ENCODE data around the gene MAFG. TPM values are rescaled to one million over a fixed set of nuclear protein-coding genes. Genes with fewer than 3 reads are reported as not detected.

The MAFG gene
- total and polyA plus RNA-seq, 9 of the 15 experiments (the other 6 are each of a cell fraction or from before 2014, with no cell fraction given) = 1.1 to 58.1 (median 24.9) TPM

DNA sequence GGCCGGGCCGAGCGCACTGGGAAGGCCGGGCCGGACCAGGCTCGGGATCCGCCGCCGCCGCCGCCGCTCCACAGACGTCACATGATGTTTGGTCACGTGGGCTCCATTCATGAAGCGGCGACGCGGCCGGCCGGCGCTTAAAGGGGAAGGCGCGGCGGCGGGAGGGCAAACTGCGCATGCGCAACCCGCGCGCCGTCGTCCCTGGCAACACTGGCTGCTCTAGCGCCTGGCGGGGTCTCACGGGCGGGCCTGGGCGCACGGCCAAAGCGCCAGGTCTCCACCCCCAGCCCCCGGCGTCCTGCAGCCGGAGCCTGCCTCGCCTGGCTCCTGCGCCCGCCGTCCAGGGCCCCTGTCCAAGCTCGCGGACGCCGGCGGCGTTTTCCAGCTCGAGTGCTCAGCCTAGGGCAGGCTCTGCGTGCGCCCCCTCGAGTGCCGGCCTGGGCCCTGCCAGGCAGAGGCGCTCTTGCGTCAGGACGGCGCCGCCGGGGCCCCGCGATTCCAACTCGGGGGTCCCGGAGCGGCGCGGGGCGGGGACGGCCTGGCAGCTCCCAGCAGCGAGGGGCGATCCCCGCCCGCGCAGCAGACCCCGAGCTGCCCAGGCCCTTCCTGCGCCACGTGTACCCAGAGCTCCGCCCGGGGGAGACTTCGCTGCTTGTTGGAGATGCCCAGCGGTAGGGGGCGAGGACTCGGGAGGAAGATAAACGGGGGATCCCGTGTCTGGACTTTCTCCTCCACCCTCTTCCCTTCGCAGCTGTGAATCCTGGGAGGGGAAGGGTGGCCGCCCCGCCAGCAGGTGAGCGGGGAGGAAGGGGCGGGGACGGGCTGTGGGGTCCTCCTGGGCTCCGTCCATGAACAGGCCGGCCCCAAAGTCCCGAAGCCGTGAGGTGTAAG, at the start of gene MAFG (continued):
- TF ChIP-seq, protein P1, sequence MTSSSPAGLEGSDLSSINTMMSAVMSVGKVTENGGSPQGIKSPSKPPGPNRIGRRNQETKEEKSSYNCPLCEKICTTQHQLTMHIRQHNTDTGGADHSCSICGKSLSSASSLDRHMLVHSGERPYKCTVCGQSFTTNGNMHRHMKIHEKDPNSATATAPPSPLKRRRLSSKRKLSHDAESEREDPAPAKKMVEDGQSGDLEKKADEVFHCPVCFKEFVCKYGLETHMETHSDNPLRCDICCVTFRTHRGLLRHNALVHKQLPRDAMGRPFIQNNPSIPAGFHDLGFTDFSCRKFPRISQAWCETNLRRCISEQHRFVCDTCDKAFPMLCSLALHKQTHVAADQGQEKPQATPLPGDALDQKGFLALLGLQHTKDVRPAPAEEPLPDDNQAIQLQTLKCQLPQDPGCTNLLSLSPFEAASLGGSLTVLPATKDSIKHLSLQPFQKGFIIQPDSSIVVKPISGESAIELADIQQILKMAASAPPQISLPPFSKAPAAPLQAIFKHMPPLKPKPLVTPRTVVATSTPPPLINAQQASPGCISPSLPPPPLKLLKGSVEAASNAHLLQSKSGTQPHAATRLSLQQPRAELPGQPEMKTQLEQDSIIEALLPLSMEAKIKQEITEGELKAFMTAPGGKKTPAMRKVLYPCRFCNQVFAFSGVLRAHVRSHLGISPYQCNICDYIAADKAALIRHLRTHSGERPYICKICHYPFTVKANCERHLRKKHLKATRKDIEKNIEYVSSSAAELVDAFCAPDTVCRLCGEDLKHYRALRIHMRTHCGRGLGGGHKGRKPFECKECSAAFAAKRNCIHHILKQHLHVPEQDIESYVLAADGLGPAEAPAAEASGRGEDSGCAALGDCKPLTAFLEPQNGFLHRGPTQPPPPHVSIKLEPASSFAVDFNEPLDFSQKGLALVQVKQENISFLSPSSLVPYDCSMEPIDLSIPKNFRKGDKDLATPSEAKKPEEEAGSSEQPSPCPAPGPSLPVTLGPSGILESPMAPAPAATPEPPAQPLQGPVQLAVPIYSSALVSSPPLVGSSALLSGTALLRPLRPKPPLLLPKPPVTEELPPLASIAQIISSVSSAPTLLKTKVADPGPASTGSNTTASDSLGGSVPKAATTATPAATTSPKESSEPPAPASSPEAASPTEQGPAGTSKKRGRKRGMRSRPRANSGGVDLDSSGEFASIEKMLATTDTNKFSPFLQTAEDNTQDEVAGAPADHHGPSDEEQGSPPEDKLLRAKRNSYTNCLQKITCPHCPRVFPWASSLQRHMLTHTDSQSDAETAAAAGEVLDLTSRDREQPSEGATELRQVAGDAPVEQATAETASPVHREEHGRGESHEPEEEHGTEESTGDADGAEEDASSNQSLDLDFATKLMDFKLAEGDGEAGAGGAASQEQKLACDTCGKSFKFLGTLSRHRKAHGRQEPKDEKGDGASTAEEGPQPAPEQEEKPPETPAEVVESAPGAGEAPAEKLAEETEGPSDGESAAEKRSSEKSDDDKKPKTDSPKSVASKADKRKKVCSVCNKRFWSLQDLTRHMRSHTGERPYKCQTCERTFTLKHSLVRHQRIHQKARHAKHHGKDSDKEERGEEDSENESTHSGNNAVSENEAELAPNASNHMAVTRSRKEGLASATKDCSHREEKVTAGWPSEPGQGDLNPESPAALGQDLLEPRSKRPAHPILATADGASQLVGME (CRISPR knock-in tag; IDR thresholded peaks at IDR 0.05) = no peak
- TF ChIP-seq, protein P2, sequence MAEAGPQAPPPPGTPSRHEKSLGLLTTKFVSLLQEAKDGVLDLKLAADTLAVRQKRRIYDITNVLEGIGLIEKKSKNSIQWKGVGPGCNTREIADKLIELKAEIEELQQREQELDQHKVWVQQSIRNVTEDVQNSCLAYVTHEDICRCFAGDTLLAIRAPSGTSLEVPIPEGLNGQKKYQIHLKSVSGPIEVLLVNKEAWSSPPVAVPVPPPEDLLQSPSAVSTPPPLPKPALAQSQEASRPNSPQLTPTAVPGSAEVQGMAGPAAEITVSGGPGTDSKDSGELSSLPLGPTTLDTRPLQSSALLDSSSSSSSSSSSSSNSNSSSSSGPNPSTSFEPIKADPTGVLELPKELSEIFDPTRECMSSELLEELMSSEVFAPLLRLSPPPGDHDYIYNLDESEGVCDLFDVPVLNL (CRISPR knock-in tag; IDR thresholded peaks at IDR 0.05; ENCODE audit: low read depth) = no peak; the same call in 1 of the 2 replicates
- TF ChIP-seq, protein P3, sequence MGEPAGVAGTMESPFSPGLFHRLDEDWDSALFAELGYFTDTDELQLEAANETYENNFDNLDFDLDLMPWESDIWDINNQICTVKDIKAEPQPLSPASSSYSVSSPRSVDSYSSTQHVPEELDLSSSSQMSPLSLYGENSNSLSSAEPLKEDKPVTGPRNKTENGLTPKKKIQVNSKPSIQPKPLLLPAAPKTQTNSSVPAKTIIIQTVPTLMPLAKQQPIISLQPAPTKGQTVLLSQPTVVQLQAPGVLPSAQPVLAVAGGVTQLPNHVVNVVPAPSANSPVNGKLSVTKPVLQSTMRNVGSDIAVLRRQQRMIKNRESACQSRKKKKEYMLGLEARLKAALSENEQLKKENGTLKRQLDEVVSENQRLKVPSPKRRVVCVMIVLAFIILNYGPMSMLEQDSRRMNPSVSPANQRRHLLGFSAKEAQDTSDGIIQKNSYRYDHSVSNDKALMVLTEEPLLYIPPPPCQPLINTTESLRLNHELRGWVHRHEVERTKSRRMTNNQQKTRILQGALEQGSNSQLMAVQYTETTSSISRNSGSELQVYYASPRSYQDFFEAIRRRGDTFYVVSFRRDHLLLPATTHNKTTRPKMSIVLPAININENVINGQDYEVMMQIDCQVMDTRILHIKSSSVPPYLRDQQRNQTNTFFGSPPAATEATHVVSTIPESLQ (CRISPR knock-in tag; IDR thresholded peaks at IDR 0.05) = 0 out of 2 replicates have a peak, but pooled peaks have one; percentile 16
- TF ChIP-seq KDM2B (CRISPR knock-in tag; IDR thresholded peaks at IDR 0.05) = peak; percentile 52
- no peak for TF ChIP-seq RFX7 (CRISPR knock-in tag; IDR thresholded peaks at IDR 0.05)
- no peak for TF ChIP-seq RBM39 (optimal IDR thresholded peaks at IDR 0.05; ENCODE audit: low read depth, low read length)
- no peak for TF ChIP-seq ZNF75A (CRISPR knock-in tag; IDR thresholded peaks at IDR 0.05)
- TF ChIP-seq MEF2D (tag; conservative IDR thresholded peaks at IDR 0.05; ENCODE audit: low read depth) = no peak
- no peak for TF ChIP-seq POLR2AphosphoS2 (IDR thresholded peaks at IDR 0.05; ENCODE audit: low read length)
- TF ChIP-seq, protein P4, sequence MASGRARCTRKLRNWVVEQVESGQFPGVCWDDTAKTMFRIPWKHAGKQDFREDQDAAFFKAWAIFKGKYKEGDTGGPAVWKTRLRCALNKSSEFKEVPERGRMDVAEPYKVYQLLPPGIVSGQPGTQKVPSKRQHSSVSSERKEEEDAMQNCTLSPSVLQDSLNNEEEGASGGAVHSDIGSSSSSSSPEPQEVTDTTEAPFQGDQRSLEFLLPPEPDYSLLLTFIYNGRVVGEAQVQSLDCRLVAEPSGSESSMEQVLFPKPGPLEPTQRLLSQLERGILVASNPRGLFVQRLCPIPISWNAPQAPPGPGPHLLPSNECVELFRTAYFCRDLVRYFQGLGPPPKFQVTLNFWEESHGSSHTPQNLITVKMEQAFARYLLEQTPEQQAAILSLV (tag; IDR thresholded peaks at IDR 0.05) = no peak
- TF ChIP-seq, protein P5, sequence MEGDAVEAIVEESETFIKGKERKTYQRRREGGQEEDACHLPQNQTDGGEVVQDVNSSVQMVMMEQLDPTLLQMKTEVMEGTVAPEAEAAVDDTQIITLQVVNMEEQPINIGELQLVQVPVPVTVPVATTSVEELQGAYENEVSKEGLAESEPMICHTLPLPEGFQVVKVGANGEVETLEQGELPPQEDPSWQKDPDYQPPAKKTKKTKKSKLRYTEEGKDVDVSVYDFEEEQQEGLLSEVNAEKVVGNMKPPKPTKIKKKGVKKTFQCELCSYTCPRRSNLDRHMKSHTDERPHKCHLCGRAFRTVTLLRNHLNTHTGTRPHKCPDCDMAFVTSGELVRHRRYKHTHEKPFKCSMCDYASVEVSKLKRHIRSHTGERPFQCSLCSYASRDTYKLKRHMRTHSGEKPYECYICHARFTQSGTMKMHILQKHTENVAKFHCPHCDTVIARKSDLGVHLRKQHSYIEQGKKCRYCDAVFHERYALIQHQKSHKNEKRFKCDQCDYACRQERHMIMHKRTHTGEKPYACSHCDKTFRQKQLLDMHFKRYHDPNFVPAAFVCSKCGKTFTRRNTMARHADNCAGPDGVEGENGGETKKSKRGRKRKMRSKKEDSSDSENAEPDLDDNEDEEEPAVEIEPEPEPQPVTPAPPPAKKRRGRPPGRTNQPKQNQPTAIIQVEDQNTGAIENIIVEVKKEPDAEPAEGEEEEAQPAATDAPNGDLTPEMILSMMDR (IDR thresholded peaks at IDR 0.05 in 2 of 3, conservative IDR thresholded peaks at IDR 0.05 in 1 of 3; ENCODE audit: insufficient read depth in 2 of 3, low read depth in 1 of 3, low read length in 3 of 3) = peak; percentile 60 to 85 (median 64)
- TF ChIP-seq GTF2E2 (tag; IDR thresholded peaks at IDR 0.05) = no peak
- no peak for TF ChIP-seq SREBF2 (CRISPR knock-in tag; IDR thresholded peaks at IDR 0.05)
- TF ChIP-seq ZNF311 (CRISPR knock-in tag; IDR thresholded peaks at IDR 0.05) = no peak
